Activated CD4-positive, CD25-positive, alpha-beta regulatory T cell (primary cell): ENCODE results near the gene INO80E.
A peak's percentile ranks its signal among the peaks of the same experiment; 100 is the strongest.
"Not testable (repeated sequence)": the region's sequence is repeated elsewhere in the genome, so short reads cannot be mapped to it uniquely, and the experiment has no call there.

Experiments used
- DNase-seq, 4 experiments: peaks; one replicate each; lab custom pipeline; 2025; lab: John Stamatoyannopoulos, UW

The INO80E gene

GRCh38 chr16:29995911-29996765, at the start of gene INO80E:
Gene INO80E, plus strand, starts transcription at chr16:29996241. Its CDS starts 70 bp downstream, at chr16:29996311.
- DNase-seq = peak; percentile 98 to 99 (median 99)

GRCh38 chr16:29947897-29948296, 48.1 kb upstream of the INO80E start:
- DNase-seq = no peak

GRCh38 chr16:29950806-29951461, 45.1 kb upstream of the INO80E start:
- DNase-seq = no peak

GRCh38 chr16:29951625-29952365, 44.2 kb upstream of the INO80E start:
- no peak for DNase-seq

- DNase-seq = no peak
Observed at GRCh38 chr16:29958756-29959155, 37.3 kb upstream of the INO80E start.

- no peak for DNase-seq
Observed at GRCh38 chr16:29959293-29959692, 36.7 kb upstream of the INO80E start.

- DNase-seq = not testable (repeated sequence)
Observed at GRCh38 chr16:29959821-29960220, 36.2 kb upstream of the INO80E start.

GRCh38 chr16:29961127-29961478, 34.9 kb upstream of the INO80E start:
- no peak for DNase-seq

GRCh38 chr16:29961479-29962343, 34.3 kb upstream of the INO80E start, which contains the start of gene TMEM219:
Gene TMEM219, plus strand, starts transcription at chr16:29962079. Its CDS starts 1,065 bp downstream, at chr16:29963144.
- DNase-seq = peak; percentile 84 to 92 (median 88)

GRCh38 chr16:29962344-29962994, 33.6 kb upstream of the INO80E start:
- no peak for DNase-seq

- DNase-seq = no peak
Observed at GRCh38 chr16:29963021-29963743, 32.9 kb upstream of the INO80E start.

- no peak for DNase-seq
Observed at GRCh38 chr16:29968205-29968604, 27.8 kb upstream of the INO80E start.

- no peak for DNase-seq
Observed at GRCh38 chr16:29971304-29971703, 24.7 kb upstream of the INO80E start.

- no peak for DNase-seq
Observed at GRCh38 chr16:29972500-29972899, 23.5 kb upstream of the INO80E start.

GRCh38 chr16:29972992-29973383, 23.1 kb upstream of the INO80E start:
- DNase-seq = no peak

GRCh38 chr16:29973384-29974246, 22.4 kb upstream of the INO80E start, which contains the start of gene TAOK2:
Gene TAOK2, plus strand, starts transcription at chr16:29973868. Its CDS starts 3,905 bp downstream, at chr16:29977773.
- DNase-seq = peak; percentile 88 to 93 (median 90)

- DNase-seq = no peak
Observed at GRCh38 chr16:29974291-29975133, 21.5 kb upstream of the INO80E start.

GRCh38 chr16:29975134-29975538, 20.9 kb upstream of the INO80E start:
- no peak for DNase-seq
